GM21825 (cell line): ENCODE data around the gene RHNO1.

ENCODE experiments used
- ATAC-seq: cut with Tn5 transposase; IDR thresholded peaks from one replicate; pipeline ENCODE4 v1.9.1; 2021; ENCODE audit warnings: mild to moderate bottlenecking, moderate library complexity; ENCODE audit not compliant: unreplicated experiment

The RHNO1 gene

DNA sequence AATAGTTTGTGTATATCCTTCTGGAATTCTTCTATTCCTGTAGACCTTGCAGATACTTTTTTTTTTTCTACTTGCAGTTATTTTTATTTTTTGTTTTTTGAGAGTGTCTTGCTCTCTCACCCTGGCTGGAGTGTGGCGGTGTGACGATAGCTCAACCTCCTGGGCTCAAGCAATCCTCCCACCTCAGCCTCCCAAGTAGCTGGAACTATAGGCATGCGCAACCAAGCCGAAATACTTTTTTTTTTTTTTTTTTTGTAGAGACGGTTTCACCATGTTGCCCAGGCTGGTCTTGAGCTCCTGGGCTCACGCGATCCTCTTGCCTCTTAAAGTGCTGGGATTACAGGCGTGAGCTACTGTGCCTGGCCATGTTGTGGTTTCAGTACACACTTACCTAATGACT is 23.6 kb downstream of the RHNO1 start:
- no peak for ATAC-seq

DNA sequence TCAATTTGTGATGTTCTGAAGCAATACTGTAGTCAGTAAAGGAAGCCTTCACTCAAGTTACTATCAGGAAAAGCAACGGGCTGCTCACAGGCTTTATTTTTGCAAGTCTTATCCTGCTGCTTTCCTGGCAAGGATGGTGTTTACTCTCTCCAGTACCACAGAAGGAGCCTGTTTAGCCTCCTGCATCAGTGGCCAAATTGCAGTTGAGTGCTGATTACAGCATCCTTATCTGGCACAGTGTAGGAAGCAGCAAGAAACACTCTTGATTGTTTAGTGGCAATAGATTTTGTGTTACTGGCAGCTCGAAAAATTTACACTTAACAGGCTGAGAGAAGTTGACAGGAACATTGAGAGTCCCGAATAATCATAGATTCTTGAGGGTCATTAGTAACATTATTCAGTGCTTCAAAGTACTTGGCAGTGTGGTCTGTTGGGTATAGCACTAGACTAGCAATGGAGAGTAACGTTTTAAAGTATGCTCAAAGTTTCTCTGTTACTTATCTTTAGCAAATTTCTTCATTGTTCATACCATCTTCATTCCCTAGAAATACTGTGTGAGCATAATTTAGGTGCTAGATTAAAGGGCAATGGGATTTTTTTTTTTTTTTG is 25.4 kb downstream of the RHNO1 start:
- no peak for ATAC-seq

GRCh38 chr12:2904260-2904659 is 27.2 kb downstream of the RHNO1 start:
- no peak for ATAC-seq

GRCh38 chr12:2912216-2912575 is 35.2 kb downstream of the RHNO1 start:
- ATAC-seq, result no peak

DNA sequence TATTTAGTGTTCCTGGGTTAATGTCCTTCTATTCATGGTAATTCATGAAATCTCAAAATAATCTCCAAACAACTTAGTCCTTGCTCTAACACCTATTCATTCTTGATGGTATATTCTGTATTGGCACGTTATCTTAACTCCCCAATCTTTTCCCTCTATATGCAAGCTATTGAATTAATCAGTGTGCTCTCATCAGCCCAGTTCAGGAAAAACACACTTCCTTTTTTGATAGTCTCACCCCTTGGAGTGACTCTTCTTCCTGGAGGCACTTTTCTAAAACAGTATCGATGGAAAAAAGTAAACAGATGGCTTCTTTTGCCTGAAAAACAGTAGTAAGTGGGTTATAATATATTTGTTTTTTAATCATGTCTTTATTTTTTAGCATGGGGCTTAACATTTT is 42.2 kb downstream of the RHNO1 start:
- ATAC-seq, result no peak

- ATAC-seq, result no peak
These were observed 45.3 kb downstream of the RHNO1 start for GRCh38 chr12:2922329-2922728.

DNA sequence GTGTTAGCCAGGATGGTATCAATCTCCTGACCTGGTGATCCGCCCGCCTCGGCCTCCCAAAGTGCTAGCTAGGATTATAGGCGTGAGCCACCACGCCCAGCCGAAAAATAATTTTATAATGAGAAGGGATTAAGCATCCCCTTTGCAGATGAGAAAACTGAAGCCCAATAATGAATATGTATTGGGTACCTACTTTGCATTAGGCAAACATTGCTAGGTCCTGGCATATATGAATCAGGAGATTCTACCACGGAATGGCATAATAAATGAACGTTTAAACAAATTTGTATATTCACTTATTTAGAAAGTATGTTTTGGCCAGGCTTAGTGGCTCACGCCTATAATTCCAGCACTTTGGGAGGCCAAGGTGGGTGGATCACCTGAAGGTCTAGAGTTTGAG is 46.0 kb downstream of the RHNO1 start:
- ATAC-seq, result no peak

DNA sequence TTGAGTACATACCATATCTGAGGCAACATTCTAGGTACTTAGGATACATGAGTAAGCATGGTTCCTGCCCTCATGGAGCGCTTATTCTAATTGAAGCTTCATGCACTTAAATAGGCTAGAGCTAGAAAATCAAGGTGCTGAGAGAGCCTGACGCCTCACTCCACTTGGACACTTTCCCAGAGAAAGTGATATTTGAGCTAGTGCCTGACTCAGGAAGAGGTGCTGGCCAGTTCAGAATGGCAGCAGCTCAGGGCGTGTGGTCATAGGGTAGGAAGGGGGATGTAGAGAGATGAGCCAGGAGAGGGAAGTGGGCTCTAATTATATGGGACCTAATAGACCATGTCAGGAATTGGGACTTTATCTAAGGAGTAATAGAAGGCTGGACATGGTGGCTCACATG is 47.0 kb downstream of the RHNO1 start:
- ATAC-seq, result no peak

DNA sequence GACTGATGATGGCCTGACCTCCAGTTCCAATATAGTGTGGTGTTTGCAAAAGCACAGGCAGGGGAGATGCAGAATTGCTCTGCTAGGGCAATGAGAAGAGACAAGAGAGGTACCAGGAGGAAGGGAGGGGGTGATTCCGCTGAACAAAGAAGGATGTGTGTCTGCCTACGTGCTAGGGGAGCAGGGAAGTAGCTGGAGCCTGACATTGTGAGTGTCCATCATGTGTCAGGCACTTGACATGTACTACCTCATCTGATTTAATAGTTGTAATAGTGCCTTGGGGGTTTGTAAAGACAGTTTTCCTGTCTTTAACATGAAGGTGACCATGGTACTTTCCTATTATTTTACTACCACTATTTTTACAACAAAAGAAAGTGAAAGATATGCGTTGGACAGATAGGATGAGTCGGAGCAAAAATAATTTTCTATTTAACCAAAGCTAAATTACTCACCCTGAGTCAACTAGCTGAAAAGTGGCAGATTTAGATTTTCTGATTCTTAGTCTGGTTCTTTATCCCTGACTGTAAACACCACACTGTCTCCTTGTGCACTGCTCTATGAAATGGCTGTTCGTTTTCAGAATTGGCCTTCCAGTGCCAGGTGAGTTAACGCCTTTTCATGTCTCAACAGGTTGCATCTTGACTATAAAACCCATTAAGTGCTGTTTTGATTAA is 48.4 kb downstream of the RHNO1 start:
- ATAC-seq, result no peak

GRCh38 chr12:2930865-2931264 is 53.8 kb downstream of the RHNO1 start:
- ATAC-seq, result no peak

GRCh38 chr12:2933586-2933985 is 56.6 kb downstream of the RHNO1 start:
- ATAC-seq, result no peak

DNA sequence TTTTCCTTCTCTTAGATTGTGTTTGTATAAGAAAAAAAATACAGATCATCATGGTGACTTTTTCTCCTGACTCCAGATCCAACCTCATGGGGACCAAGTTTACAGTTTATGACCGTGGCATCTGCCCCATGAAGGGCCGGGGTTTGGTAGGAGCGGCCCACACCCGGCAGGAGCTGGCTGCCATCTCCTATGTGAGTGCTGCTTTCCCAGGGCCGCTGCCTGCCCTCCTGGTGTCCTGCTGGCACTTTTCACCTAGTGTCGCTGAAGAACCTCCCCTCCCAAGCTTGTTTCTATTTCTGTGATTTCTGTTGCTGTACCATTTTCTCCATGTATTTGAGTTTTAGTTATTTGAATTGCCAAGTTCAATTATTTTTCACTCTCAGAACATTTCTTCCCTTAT is 57.3 kb downstream of the RHNO1 start:
- no peak for ATAC-seq

- no peak for ATAC-seq
These were observed 59.3 kb downstream of the RHNO1 start for GRCh38 chr12:2936301-2936700.

GRCh38 chr12:2937500-2937899 is 60.5 kb downstream of the RHNO1 start:
- ATAC-seq, result no peak
